Stimulated activated CD4-positive, alpha-beta T cell treated with anti-CD3 and anti-CD28 coated beads, Interleukin-12 subunit alpha, Interleukin-12 subunit beta, amount 100 ng/mL, for 24 hours (primary cell): ENCODE data around the gene HEXD.
A peak's percentile ranks its signal among the peaks of the same experiment; 100 is the strongest.
"Not testable (repeated sequence)": the region's sequence is repeated elsewhere in the genome, so short reads cannot be mapped to it uniquely, and the experiment has no call there.

Source experiments
- DNase-seq, 2 experiments: peaks; one replicate each; pipeline ENCODE4 v3.0.0-alpha.2; 2020; ENCODE audit warnings: low read depth in 2 of 2

Gene HEXD

DNA sequence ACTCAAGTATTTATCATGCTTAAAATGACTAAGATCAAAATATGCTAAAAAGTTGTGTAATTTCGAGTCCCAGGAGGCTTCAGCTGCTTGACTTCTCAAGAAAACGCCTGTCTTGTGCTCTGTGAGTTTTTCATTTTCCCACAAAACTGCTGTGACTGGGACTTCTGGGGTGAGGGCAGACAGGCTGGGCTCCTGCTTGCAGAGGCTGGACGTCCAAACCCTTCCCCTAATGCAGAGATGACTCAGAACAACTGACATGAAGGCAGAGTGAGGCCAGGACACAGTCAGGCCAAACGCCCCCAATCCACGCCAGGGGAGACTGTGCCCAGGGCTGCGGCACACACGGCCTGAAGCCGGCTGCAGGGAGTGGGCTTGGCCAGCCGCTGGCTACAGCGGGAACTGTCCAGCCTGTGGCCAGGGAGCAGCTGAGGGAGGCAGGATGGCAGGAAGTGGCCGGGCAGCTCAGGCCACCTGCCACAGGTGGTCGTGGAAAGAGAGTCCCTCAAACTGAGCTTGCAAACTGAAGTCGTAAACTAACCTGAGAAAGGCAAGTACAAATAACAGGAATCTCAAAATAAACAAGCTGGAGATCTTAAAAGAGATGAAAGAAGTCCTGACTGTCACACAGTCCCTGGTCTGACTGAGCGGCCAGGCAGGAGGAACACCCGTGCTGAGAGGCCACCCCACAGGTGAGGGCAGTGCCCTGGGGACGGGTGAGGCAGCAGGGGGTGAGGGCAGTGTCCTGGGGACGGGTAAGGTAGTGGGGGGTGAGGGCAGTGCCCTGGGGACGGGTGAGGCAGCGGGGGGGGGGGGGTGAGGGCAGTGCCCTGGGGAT is 21.3 kb upstream of the HEXD start:
- no peak for DNase-seq

DNA sequence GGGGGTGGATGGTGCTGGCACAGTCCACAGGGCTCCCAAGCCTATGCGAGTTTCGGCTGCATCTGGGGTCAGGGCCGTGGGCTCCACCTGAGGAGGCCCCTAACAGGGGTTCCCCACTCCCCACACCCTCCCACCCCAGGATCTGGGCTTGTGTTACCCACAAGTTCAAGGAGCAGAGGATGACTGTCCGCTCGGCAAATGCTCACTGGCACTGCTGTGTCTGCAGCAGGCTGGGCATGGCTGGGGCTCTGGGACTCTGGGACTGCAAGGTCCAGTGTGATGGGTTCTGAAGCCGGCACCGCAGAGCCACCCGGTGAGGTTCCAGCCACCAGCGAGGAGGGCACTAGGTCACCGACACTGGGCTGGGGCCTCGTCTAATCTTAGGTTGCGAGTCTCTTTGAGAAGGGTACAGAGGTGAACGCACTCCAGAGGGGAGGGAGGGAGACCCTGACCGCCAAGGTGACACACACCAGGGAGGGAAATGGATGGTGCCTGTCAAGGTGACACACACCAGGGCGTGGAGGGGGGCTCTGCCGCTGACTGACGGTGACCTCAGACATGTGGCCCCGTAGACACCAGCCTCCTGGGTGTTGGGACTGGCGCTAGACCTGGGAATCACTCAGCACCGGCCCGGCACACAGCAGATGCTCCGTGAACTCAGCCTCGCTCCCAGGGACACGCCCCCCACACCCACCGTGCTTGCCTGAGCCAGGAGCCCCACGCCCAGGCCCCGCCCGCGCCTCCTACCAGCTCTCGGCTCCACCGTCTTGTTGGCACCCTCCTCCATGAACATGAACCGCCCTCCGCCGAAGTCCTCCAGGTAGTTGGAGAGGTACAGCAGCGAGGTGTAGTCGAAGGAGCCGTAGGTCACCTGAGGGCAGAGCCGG is 20.5 kb upstream of the HEXD start:
- no peak for DNase-seq

DNA sequence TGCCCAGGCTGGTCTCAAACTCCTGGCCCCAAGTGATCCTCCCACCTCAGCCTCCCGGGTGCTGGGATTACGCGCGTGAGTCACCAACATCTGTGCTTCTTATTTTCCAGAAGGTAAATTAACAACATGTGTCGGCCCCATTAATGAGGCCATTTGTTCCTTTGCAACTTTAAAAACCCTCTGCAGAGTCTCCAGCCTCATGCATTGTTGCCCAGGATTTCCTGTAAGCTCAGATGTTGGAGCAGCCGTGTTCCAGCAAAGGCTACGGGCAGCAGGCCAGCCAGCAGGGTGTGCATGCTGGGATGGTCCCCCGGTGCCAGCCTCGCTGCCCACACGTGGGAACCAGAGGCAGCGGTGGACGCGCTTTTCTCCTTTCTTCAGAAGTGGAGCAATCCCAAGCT is 19.1 kb upstream of the HEXD start:
- DNase-seq, result no peak

DNA sequence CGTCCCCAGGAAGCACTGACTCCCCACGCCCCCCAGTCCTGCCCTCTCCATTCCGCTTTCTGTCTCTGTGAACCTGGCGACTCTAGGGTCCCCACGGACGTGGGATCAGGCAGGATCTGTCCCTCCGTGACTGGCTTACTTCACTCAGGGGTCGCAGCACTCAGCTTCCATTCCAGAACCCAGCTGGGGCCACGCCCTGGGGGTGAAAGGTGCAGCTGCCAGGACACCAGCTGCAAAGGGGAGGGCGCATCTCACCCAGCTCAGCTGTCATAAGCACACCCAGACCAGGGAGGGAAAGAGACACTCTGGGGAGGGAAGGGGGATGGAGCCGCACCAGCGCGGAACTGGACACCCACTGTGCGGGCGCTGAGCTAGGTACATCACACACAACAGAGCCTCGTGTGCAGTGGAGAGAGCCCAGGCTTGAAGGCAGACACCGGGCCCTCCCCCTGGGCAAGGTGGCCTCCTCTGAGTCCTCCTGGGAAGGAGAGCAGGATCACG is 18.5 kb upstream of the HEXD start:
- no peak for DNase-seq

DNA sequence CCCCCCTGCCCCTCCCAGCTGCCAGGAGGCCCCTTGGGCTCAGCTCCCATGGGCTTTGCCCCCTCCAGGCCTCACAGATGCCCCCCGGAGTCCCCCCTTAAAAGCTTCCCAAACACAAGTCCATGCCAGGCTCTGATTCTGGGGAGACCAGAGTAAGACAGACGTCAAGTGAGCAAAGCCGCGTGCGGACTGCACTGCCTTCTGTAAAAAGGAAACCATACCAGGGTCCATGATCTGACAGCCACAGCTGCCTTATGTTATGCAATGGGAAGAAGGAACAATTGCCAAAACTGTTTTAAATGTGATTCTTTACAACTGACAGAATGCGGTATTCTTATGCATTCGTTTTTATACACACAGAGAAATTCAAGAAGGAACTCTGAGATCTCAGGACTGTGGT is 17.9 kb upstream of the HEXD start:
- no peak for DNase-seq

DNA sequence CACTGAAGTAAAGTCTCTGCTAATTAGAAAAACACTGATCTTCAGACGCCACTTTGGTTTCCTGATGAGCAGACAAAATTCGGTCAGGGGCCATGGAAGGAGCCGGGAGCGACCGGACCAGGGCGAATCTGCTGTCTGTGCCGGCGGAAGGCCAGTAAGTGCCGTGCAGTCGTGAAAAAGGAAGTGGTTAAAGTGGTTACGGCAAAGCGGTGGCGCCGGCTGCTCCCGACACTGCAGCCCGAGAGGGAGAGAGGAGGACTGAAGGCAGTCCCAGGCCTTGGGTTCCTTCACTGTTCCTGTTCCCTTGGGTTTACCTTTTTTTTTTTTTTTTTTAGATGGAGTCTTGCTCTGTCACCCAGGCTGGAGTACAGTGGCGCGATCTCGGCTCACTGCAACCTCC is 17.3 kb upstream of the HEXD start:
- peak; percentile 21 to 43 for DNase-seq

DNA sequence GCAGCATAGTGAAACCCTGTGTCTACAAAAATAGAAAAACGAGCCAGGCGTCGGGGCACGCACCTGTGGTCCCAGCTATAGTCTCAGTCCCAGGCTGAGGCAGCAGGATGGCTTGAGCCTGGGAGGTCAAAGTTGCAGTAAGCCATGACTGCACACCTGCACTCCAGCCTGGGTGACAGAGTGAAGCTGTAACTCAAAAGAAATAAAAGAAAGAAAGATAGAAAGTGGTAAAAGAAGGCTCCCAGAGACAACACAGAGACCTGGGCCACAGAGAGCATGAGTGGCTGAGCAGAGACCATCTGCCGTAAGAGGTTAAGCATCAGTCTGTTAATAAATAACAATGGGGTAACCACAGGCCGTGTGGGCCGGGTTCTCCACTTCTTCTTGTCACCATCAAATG is 15.3 kb upstream of the HEXD start:
- DNase-seq, result no peak

DNA sequence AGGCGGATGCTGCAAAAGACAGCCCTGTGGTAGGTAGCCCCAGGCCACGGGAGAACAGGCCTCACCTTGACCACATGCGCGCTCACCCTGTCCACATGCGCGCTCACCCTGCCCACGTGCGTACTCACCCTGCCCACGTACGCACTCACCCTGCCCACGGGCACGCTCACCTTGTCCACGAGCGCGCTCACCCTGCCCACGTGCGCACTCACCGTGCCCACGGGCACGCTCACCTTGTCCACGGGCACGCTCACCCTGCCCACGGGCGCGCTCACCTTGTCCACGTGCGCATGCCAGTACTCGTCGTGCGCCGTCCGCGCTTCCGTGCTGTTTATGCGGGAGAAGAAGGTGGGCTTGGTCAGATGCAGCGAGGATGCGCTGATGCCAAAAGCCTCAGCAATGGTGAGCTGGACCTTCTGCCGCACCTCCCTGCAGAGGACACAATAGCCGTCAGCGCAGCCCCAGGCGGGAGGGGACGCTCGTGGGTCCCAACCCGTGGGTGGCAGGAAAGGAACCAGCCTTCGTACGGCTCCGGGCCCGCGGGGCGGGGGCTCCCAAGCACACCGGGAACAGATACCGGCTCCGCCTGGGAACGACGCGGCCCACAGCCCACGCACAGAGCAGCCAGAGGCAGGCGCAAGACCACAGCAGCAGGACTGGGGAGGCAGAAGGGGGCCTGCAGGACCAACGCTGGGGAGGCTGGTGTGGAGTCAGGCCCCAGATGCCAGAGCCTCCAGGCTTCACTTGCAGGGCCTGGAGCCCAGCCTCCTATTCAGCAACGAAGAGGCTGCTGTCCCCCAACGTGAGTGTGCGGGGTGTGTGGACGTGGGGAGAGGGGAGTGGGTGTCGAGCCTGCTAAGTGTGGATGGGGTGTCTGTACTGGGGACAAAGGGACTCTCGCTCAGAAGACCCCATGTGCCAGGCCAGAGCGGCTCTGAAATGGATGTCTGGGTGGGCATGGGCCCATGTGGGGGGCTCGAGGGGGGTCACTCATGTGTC is 14.2 kb upstream of the HEXD start:
- DNase-seq, result no peak

DNA sequence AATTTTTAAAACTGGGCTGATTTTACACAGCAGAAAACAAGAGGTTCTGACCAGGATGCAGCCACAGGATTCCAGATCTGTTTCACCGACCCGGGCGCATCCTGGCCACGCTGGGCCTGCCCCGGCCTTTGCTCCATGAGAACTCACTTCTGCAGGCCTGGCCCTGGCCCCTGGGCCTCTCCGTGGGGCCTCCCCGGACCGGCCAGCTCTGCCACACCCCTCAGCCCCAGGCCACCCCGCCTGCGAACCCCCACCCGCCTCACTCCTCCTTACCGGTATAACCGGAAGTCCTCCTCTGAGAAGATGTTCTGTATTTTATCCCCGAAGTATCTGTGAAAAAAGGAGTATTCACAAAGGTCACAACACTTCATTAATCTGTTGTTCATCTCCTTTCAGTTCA is 13.1 kb upstream of the HEXD start:
- DNase-seq, result no peak

DNA sequence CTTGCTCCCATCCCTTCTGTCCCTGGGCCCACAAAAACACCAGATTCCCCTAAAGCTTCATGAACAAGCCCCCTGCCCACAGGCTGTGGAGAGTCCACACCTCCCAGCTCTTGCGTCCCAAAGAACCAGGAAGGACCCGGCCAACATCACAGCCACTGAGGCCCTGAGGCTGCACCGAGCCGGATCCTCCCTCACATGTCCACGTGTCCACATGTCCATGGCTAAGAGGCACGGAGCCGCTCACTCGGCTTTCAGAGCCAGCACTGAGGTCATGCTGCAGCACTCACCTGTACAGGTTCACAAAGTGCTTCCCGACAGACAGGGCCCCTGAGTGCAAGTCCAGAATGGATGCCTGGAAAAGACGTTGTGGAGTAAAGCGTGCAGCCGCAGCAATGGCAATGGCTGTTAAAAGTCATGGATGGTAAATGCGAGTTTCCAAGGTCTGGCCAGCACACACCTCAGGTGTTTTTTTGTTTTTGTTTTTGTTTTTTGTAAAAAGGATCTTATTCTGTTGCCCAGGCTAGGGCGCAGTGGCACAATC is 11.9 kb upstream of the HEXD start:
- no peak for DNase-seq

DNA sequence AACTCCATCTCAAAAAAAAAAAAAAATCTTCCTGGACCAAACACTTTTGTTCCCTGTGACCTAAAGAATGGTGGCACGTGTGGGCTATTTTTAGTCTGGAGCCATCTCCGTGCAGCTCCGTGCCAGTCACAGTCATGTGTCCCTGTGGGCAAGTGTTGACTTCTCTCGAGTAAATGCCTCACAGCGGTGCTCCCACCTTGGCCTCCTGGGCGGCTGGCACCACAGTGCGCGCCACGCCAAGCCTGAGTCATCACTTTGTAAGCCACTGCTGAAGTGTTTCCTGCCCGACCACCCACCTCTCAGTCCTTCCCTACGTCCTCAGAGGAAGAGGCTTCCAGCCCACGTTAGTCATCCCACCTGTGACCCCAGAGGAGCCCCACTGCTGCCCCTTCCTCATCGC is 10.9 kb upstream of the HEXD start:
- DNase-seq, result no peak

DNA sequence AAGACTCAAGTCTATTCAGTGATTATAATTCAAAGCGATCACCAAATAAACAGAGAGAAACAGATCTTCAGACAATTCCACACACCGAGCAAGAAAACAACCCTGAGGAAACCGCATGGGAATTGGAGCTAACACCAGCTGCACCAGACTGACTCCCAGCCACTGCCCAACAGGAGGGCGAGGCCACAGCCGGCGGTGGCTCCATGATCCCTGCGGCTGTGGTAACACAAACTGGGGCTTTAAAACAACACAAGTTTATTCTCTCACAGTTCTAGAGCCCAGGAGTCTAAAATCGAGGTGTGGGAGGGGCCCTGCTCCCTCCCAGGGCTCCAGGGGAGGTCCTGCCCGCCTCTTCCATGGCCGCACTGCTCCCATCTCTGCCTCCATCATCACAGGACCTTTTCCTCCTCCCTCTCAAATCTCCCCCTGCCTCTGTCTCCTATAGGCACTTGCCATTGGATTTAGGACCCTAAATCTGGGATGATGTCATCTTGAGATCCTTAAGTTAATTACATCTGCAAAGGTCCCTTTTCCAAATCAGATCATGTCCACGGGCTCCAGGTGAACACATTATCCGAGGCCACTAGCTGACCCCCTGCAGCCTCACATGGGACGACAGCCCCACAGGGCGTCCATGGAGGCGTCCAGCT is 9.7 kb upstream of the HEXD start:
- no peak for DNase-seq

DNA sequence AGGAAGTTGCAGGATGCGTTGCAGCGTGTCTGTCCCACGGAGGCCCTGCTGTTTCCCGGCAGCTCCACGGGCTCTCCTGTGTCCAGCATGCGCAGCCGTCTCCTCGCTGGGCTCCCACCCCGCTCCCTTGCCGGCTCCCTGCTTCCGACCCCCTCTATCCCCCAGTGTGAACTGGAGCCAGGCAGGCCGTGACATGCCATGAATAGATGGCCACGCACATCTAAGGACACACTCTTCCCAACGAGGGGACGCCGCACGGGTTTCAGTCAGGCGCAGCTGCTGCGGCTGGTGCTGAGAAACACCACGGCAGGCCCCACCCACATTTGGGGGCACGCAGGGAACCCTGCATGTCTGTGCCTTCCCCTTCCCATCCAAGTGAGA is 9.2 kb upstream of the HEXD start:
- DNase-seq, result no peak

DNA sequence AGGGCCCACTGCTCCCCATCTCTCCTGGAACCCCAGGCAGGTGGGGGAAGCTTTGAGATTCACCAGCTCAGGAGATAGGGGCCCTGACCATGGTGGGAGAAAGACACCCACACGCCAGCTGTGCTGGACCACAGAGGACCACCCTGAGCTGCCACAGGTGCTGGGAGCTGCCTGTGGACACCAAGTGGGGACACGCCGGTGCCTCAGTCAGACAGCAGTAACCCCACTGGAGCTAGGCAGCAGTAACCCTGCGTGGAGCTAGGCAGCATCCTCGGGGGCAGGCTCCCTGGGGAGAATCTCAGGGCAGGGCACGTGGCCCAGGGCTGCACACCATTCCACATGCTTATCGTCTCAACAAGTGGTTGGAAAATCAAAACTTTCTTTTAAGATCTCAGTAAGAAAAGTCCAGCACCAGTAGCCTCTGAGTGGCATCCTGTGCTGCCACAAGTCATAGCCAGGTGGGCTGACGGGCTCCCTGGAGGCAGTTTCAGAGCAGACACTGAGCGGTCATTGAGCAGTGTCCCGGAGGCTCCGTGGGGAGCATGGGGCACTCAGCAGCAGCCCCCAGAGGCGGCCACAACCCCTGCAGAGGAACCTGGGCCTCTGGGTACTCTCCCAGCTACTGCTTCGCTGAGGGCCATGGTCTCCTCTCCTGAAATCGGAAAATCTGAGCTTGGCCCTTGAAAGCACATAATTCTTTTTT is 8.0 kb upstream of the HEXD start:
- no peak for DNase-seq

DNA sequence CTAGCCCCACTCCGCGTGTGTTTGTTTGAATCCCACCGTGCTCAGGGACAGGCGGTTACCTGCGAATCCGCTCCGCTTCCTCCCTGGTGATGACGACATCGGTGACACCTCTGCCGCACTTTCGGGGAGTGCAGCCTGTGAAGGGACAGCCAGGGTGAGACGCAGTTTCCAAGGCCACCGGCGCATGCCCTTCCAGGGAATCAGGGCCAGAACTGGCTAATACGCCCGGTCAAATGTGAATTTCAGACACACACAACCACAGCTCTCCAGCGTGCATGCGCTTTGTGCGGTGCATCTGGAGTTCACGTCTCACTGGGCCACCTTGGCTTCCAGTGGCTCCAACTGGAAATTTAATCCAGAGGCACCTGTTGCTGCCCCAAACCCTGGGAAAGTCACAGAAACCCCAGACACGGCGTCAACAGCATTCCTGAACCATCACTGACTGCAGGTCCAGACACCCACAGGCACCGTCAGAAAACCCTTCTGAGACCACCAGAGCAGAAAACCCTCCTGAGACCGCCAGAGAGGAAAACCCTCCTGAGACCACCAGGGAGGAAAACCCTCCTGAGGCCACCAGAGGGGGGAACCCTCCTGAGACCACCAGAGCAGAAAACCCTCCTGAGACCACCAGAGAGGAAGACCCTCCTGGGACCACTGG is 6.6 kb upstream of the HEXD start:
- no peak for DNase-seq

DNA sequence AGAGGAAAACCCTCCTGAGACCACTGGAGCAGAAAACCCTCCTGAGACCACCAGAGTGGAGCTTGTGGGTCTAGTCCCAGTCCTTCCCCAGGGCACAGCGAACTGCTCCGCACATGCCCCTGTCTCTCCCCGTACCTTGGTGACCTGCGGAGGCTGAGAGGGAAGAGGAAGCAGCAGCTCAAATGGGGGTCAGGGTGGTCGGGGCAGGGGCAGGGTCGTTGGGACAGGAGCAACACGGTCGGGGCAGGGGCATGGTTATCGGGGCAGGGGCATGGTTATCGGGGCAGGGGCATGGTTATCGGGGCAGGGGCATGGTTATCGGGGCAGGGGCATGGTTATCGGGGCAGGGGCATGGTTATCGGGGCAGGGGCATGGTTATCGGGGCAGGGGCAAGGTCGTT is 6.1 kb upstream of the HEXD start:
- not testable (repeated sequence) for DNase-seq

DNA sequence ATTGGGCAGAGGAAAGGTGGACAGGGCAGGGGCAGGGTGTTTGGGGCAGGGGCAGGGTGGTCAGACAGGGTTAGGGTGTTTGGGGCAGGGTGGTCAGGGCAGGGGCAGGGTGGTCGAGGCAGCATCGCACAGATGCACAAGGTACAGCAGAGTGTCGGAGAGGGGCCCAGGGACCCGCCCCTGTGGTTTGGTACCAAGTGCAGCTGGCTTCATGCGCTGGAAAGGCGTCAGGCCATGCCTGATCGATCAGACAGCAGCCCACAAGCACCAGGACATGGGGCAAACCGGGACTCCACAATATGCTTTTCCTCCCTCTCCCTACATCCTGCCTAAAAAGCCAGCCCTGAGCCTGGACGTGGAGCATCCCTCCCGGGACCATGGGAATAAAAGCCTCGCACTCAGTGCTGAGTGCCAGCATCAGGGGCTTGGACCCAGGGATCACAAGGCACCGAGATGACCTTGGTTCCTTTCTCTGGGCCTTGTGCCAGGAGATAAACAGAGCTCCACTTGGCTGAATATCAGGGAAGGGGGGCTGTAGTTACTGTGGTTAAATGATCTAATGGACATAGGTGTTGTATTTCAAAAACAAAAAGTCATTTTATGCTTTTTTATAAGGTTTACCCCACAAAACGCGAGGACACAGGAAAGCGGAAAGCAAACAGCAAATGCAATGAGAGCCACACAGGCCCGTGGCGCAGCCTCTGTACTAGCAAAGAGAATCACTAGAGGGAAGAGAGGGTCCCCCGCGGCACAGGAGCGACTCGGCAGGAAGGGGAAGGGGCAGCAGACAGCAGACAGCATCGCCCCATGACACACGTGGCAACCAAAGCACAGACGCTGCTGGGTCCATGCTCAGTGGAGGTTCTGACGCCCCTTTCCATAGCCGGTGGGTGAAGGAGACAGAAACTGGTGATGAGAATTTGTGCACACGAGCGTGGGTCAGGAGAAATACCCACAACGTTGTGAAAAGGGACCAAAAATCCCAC is 5.3 kb upstream of the HEXD start:
- no peak for DNase-seq

DNA sequence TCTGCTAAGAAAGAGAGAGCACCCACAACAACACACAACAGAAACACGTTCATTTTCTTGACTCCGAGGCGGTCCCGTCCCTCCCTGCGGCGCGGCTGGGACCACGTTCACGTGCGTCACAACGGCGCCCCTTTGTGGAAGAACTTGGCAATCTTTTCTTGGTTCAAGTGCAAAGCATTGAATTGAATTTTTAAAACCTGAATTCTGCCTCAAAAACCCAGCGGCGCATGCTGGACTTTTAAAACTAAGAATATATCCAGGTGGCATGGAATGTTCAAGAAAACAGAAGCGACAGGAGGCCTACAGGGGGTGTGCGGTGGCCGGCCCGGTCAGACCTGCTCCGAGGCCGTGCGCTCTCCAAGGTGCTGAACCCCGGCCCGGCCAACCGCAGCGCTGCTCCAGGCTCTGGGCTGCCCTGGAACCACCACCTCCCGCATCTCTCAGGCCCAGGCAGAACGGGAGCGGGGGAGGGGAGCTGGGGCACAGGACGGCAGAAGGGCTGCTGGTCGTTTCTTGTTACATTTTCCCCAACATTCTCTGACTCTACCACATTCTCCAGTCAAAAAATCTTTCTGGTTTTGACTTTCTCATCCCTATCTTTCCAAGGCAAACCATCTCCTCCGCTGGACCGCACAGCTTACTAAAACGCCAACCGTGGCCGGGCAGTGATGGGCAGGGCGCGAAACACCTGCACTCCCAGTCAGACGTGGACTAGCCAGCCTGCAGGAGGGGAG is 3.4 kb upstream of the HEXD start:
- DNase-seq, result peak; percentile 28 to 68
